ENCODE data around the gene ZNF576. TPM values are rescaled to one million over a fixed set of nuclear protein-coding genes. Genes with fewer than 3 reads are reported as not detected.

Gene ZNF576
- total RNA-seq, 1 experiment from 2014 or later, result 18.4 TPM

DNA sequence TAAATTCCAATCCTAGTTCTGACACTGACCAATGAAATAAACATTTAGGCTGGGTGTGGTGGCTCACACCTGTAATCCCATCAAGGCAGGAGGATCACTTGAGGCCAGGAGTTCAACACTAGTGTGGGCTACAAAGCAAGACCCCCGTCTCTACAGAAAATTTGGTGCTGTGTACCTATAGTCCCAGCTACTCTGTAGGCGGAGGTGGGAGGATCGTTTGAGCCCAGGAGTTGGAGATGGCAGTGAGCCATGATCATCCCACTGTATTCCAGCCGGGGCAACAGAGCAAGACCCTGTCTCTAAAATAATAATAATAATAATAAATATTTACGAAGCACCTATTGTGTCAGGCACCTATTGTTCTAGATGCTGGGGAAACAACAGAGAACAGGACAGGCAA is 7.1 kb upstream of the ZNF576 start:
- Mint-ChIP-seq H3K4me3 (ENCODE audit: unreplicated experiment) (no peak overlapping the region), H3K9me3 (ENCODE audit: unreplicated experiment) (no peaks in the 10 kb centered on the region), H3K36me3 (ENCODE audit: insufficient read depth, unreplicated experiment) (peaks cover 44% of the 10 kb centered on the region), H3K27me3 (ENCODE audit: insufficient read depth, unreplicated experiment) (no peaks in the 10 kb centered on the region), H3K27ac (ENCODE audit: low read depth, unreplicated experiment) (no peak overlapping the region), H3K4me1 (ENCODE audit: insufficient read depth, unreplicated experiment) (peaks cover 10% of the 10 kb centered on the region)
- TF ChIP-seq CTCF (IDR thresholded peaks at IDR 0.05; ENCODE audit: unreplicated experiment), result no peak
- intact Hi-C loops (cut with micrococcal nuclease), result no loop called here
- CTCF ChIA-PET, result interaction anchor here (1.1 to 1.2 kb wide), 2 partner anchors 18 to 189 kb away, joined by 3 to 5 read pairs; no protein-coding TSS in a partner anchor
- POLR2A ChIA-PET, result interaction anchor here (1.1 kb wide), 1 partner anchor 11 kb away, joined by 3 read pairs; no protein-coding TSS in a partner anchor
- BruUV-seq (replicated peaks), result no TSS peak
- DNase-seq (ENCODE audit: unreplicated experiment), result no peak

- no peak for TF ChIP-seq CTCF (IDR thresholded peaks at IDR 0.05; ENCODE audit: unreplicated experiment)
- intact Hi-C loops (cut with micrococcal nuclease), result no loop called here
- peaks cover 44% of the 10 kb centered on the region for H3K36me3 Mint-ChIP-seq (ENCODE audit: insufficient read depth, unreplicated experiment)
- DNase-seq (ENCODE audit: unreplicated experiment), result no peak
- no TSS peak for BruUV-seq (replicated peaks)
- H3K9me3 Mint-ChIP-seq (ENCODE audit: unreplicated experiment), result no peaks in the 10 kb centered on the region
- ChIA-PET POLR2A (interaction anchor here (1.1 kb wide), 1 partner anchor 12 kb away, joined by 3 read pairs; no protein-coding TSS in a partner anchor), CTCF (interaction anchor here (1.1 to 1.2 kb wide), 2 partner anchors 19 to 189 kb away, joined by 3 to 5 read pairs; no protein-coding TSS in a partner anchor)
- H3K27me3 Mint-ChIP-seq (ENCODE audit: insufficient read depth, unreplicated experiment), result no peaks in the 10 kb centered on the region
- H3K4me1 Mint-ChIP-seq (ENCODE audit: insufficient read depth, unreplicated experiment), result peaks cover 10% of the 10 kb centered on the region
- H3K4me3 Mint-ChIP-seq (ENCODE audit: unreplicated experiment), result no peak overlapping the region
- no peak overlapping the region for H3K27ac Mint-ChIP-seq (ENCODE audit: low read depth, unreplicated experiment)
Measured at GRCh38 chr19:43589678-43590077, 6.7 kb upstream of the ZNF576 start.

- Mint-ChIP-seq H3K27me3 (ENCODE audit: insufficient read depth, unreplicated experiment) (no peaks in the 10 kb centered on the region), H3K9me3 (ENCODE audit: unreplicated experiment) (no peaks in the 10 kb centered on the region), H3K4me1 (ENCODE audit: insufficient read depth, unreplicated experiment) (peaks cover 10% of the 10 kb centered on the region), H3K4me3 (ENCODE audit: unreplicated experiment) (no peak overlapping the region), H3K27ac (ENCODE audit: low read depth, unreplicated experiment) (peak overlapping the region; percentile 52), H3K36me3 (ENCODE audit: insufficient read depth, unreplicated experiment) (peaks cover 44% of the 10 kb centered on the region)
- TF ChIP-seq CTCF (IDR thresholded peaks at IDR 0.05; ENCODE audit: unreplicated experiment), result no peak
- DNase-seq (ENCODE audit: unreplicated experiment), result no peak
- ChIA-PET CTCF (interaction anchor here (1.0 kb wide), 1 partner anchor 60 kb away, joined by 3 read pairs; no protein-coding TSS in a partner anchor), POLR2A (interaction anchor here (0.6 kb wide), 1 partner anchor 76 kb away, joined by 3 read pairs; no protein-coding TSS in a partner anchor)
- intact Hi-C loops (cut with micrococcal nuclease), result no loop called here
- BruUV-seq (replicated peaks), result no TSS peak
Measured at GRCh38 chr19:43591904-43592772, 4.3 kb upstream of the ZNF576 start.

- H3K4me3 Mint-ChIP-seq (ENCODE audit: unreplicated experiment), result peak overlapping the region; percentile 99
- peaks cover 17% of the 10 kb centered on the region for H3K4me1 Mint-ChIP-seq (ENCODE audit: insufficient read depth, unreplicated experiment)
- ChIA-PET CTCF (interaction anchor here (0.5 to 1.0 kb wide), 4 partner anchors 8 to 64 kb away, joined by 3 to 5 read pairs (median 4); partner anchors contain the start of genes PINLYP and XRCC1), POLR2A (interaction anchor here (0.6 to 5.4 kb wide), 3 partner anchors 60 to 75 kb away, joined by 3 to 75 read pairs (median 39); partner anchors contain the start of genes ETHE1 and ZNF575)
- TF ChIP-seq CTCF (IDR thresholded peaks at IDR 0.05; ENCODE audit: unreplicated experiment), result no peak
- no peaks in the 10 kb centered on the region for H3K27me3 Mint-ChIP-seq (ENCODE audit: insufficient read depth, unreplicated experiment)
- no peaks in the 10 kb centered on the region for H3K9me3 Mint-ChIP-seq (ENCODE audit: unreplicated experiment)
- intact Hi-C loops (cut with micrococcal nuclease), result no loop called here
- no TSS peak for BruUV-seq (replicated peaks)
- peaks cover 48% of the 10 kb centered on the region for H3K36me3 Mint-ChIP-seq (ENCODE audit: insufficient read depth, unreplicated experiment)
- no peak for DNase-seq (ENCODE audit: unreplicated experiment)
- peak overlapping the region; percentile 52 for H3K27ac Mint-ChIP-seq (ENCODE audit: low read depth, unreplicated experiment)
Measured at GRCh38 chr19:43592800-43593350, 3.5 kb upstream of the ZNF576 start.
